GM12892 (cell line): ENCODE results near the gene SDK2. TPM values are rescaled to one million over a fixed set of nuclear protein-coding genes. Genes with fewer than 3 reads are reported as not detected.

Experiments used
- DNase-seq: peaks from one replicate; pipeline ENCODE4 v3.0.0; 2011; ENCODE audit not compliant: insufficient read length
- FAIRE-seq: peaks from 2 replicates; lab custom pipeline; 2011; peaks lifted over from hg19 to GRCh38; lab: Jason Lieb, UNC
- POLR2A ChIP-seq: IDR thresholded peaks from 2 replicates; pipeline ENCODE4 v1.6.1; 2011; ENCODE audit warnings: low read depth, low read length, control low read depth
- POLR2AphosphoS5 ChIP-seq: IDR thresholded peaks from 2 replicates; pipeline ENCODE4 v1.6.1; 2011; ENCODE audit warnings: low read depth, low read length, control low read depth
- TAF1 ChIP-seq: IDR thresholded peaks from 2 replicates; pipeline ENCODE4 v1.6.1; 2011; ENCODE audit warnings: low read depth, mild to moderate bottlenecking, control low read depth, low read length, borderline replicate concordance
- polyA plus RNA-seq: library from polyadenylated mRNA; unstranded; fragments of >200 nt; gene quantifications from one replicate; pipeline ENCODE4 v1.2.1, GENCODE V29; 2012; ENCODE audit warnings: missing spikeins, inconsistent platforms; ENCODE audit not compliant: missing spikeins

SDK2 gene, protein sequence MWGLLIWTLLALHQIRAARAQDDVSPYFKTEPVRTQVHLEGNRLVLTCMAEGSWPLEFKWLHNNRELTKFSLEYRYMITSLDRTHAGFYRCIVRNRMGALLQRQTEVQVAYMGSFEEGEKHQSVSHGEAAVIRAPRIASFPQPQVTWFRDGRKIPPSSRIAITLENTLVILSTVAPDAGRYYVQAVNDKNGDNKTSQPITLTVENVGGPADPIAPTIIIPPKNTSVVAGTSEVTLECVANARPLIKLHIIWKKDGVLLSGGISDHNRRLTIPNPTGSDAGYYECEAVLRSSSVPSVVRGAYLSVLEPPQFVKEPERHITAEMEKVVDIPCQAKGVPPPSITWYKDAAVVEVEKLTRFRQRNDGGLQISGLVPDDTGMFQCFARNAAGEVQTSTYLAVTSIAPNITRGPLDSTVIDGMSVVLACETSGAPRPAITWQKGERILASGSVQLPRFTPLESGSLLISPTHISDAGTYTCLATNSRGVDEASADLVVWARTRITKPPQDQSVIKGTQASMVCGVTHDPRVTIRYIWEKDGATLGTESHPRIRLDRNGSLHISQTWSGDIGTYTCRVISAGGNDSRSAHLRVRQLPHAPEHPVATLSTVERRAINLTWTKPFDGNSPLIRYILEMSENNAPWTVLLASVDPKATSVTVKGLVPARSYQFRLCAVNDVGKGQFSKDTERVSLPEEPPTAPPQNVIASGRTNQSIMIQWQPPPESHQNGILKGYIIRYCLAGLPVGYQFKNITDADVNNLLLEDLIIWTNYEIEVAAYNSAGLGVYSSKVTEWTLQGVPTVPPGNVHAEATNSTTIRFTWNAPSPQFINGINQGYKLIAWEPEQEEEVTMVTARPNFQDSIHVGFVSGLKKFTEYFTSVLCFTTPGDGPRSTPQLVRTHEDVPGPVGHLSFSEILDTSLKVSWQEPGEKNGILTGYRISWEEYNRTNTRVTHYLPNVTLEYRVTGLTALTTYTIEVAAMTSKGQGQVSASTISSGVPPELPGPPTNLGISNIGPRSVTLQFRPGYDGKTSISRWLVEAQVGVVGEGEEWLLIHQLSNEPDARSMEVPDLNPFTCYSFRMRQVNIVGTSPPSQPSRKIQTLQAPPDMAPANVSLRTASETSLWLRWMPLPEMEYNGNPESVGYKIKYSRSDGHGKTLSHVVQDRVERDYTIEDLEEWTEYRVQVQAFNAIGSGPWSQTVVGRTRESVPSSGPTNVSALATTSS (N-terminal part only)
- polyA plus RNA-seq = not detected

DNA sequence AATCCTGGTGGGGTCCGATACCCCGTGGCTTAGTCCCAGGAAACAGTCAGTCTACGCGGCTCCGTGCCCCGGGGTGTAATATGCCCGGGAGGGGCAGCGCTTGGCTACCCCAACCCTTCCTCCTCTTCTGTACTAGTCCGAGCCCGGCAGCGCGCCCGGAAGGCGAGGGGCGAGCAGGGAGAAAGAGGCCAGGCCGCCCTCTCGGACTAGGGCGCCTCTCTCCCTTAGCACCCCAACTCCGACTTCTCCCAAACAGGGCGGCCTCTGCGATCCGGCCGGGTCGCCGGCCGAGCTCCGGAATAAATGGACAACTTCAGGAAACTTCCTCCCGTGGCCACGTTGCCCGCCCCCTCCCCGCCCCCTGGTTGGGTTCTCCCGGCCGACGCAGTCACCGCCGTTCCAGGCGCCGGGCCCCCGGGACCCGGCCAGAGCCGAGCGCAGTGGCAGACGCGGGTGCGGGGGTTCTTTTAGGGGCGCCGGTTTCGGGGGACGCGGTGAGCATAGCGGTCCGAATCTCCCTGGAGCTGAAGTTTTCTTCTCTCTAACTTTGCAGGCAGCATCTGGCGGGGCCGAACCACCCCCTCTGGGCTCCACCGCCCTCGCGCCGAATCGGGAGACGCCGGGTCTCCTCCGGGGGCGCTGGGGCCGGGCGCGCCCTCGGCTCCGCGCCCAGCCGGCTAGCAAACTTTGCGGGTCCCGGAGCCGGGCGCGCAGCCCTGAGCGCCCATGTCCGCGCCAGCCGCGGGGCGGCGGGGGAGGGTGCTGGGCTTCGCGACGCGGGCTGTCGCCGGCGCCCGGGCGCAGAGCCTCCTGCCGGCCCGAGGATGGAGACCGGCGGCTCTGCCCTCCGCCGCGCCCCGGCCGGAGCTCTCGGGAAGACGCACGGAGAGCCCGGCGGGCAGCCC, at the start of gene SDK2:
Gene SDK2, minus strand, starts transcription at position 301 of the 905 bp plus-strand sequence. CDS start 357 bp downstream, outside the sequence.
- DNase-seq = no peak
- TF ChIP-seq POLR2AphosphoS5 = no peak
- TF ChIP-seq POLR2A = no peak
- TF ChIP-seq TAF1 = no peak
- no peak for FAIRE-seq

DNA sequence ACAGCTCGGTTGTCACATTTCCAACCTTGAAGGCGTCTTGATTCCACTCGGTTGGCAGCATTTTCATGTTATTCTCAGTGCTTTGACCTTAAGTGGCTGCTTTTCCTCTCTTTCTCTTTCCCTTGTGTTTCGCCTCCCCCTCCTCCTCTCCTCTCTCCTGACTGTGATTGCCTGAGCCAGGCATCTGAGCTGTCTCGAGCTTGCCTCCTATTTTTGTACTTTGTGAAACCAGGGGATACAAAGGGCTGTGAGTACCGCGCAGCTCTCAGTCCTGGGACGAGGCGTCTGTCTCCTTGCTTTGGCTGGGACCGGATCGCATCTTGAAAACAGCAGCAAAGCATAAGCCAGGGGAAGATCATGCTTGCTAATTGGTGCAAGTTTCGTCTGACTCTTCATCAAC, 48.8 kb upstream of the SDK2 start:
- DNase-seq (no peak), FAIRE-seq (no peak)
- TF ChIP-seq TAF1 (no peak), POLR2A (no peak), POLR2AphosphoS5 (no peak)

DNA sequence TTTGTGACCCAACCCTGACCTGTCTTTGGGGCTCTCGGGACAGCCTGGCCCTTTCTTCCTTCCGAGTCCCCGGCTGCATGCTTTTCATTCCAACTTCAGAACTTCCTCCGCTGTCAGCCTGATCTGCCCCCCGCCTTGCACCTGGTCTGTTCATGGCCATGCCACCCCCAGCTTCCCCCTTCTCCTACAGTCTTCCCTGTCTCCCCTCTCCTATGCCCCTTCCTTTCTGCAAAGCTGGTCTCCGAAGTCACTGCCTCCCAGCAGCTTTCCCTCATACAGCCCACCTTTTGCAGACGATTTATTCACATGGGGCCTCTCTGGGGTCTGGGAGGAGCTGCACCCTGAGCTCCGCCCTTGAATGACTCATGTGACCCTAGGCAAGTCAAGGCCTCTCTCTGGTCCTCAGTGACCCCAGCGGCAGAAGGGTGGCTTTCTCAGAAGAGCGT, 47.1 kb upstream of the SDK2 start:
- FAIRE-seq = no peak
- TF ChIP-seq POLR2A = no peak
- DNase-seq = no peak

DNA sequence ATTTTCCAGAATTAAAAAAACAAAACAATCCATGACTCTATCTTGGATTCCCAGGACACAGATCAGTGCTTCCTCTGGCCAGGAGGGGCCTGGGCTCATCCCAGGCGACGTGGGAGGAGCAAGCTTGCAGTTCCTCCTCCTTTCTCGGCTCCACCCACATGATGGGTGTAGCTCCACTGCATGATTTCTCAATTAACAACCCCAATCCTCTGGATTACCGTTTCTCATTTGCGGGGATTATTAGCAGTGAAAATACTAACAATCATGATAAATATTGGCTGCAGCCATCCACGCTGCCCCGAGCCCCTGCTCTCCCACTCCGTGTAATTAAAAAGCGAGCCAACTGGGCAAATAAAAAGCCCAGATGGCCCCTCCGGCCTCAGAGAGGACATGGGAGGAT, 46.4 kb upstream of the SDK2 start:
- DNase-seq = no peak
- TF ChIP-seq TAF1 (no peak), POLR2AphosphoS5 (no peak), POLR2A (no peak)
- no peak for FAIRE-seq

DNA sequence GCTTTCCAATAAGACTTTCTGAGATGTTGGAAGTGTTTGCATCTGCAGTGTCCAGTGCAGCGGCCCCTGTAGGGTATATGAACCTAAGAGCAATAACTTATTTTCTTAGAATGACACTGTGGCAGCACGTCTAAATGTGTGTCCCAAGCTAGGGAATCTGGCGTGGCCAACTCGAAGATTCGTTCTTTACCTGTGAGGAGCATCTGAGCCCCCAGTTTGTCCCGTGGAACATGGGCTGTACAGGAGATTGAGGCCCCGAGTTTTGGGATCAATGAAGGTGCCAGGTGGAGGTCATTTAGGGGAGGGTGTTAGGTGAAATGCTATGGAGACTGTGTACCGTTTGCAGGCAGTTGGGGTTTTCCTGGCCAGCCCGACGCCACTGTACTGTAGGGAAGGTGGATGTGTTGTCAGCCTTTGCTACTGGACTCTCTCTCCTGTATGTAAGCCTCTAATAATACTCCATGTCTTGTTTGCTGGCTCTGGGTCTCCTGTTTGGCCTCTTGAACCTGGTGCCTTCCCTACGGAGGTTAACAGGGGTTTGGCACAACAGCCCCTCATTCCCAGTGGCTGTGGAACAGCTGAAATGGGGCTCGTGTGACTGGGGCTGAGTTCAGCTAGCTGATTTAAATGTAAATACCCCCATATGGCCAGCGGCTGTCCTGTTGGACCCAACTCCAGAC, 45.5 kb upstream of the SDK2 start:
- TF ChIP-seq POLR2A (no peak), TAF1 (no peak), POLR2AphosphoS5 (no peak)
- DNase-seq = no peak
- FAIRE-seq = no peak

DNA sequence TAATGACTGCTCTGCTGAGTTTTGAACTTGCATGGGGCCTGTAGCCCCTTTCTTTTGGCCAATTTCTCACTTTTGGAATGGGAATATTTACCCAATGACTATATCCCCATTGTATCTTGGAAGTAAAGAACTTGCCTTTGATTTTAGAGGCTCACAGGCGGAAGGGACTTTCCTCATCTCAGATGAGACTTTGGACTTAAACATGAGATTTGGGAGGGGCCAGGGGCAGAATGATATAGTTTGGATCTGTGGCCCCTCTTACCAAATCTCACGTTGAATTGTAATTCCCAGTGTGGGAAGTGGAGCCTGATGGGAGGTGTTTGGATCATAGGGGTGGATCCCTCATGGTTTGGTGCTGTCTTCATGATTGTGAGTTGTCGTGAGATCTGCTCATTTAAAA, 42.7 kb upstream of the SDK2 start:
- TF ChIP-seq TAF1 (no peak), POLR2AphosphoS5 (no peak), POLR2A (no peak)
- FAIRE-seq (no peak), DNase-seq (no peak)

DNA sequence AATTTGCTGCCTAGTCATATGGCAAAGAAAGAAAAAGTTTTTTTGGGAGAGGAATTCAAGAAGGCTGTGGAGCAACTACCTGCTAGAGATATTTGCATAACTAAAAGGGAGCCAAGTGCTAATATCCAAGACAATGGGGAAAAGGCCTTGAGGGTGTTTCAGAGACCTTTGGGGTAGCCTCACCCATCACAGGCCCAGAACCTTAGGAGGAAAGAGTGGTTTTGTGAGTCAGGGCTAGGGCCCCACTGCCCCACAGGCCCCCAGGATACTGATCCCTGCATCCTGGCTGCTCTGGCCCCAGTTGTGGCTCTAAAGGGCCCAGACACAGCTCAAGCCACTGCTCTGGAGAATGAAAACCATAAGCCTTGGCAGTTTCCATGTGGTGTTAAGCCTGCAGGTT, 41.9 kb upstream of the SDK2 start:
- FAIRE-seq (no peak), DNase-seq (no peak)
- TF ChIP-seq TAF1 = no peak
- no peak for TF ChIP-seq POLR2AphosphoS5
- no peak for TF ChIP-seq POLR2A

DNA sequence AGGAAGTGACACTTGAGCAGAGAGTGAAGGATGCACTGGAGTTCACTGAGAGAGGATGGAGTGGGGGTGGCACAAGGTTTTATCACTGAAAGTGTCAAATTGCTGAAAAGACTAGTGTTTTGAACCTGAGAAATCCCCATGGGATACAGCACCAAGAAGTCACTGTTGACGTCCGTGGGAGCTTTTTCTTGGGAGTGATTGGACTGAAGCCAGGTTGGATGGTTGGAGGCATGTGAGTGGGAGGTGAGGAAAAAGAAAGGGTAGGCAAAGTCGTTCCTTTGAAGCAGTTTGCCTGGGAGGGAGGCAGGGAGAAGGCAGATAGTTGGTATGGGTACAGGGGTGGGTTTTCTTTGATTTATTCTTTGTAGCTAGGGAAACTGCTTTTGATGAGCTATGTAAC, 39.9 kb upstream of the SDK2 start:
- DNase-seq (no peak), FAIRE-seq (no peak)
- TF ChIP-seq POLR2AphosphoS5 = no peak
- no peak for TF ChIP-seq POLR2A
- TF ChIP-seq TAF1 = no peak

DNA sequence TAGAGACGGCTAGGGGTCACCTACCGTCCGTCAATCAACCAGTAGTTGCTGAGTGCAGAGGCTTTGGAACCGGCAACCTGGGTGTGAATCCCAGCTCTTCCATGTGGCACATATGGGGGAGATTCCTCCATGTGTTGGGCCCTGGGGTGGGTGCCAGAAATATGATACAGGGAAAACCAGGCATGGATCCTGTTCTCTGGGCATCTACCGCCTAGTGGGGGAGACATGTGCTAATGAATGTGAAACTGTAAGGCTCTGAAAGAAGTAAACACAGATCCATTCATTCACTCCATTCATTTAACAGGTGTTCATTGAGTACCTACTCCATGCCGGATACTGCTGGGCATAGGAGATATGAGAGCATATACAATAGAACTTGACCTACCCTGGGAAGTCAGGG, 39.5 kb upstream of the SDK2 start:
- no peak for TF ChIP-seq POLR2A
- TF ChIP-seq TAF1 = no peak
- no peak for TF ChIP-seq POLR2AphosphoS5
- DNase-seq = no peak
- FAIRE-seq = no peak

DNA sequence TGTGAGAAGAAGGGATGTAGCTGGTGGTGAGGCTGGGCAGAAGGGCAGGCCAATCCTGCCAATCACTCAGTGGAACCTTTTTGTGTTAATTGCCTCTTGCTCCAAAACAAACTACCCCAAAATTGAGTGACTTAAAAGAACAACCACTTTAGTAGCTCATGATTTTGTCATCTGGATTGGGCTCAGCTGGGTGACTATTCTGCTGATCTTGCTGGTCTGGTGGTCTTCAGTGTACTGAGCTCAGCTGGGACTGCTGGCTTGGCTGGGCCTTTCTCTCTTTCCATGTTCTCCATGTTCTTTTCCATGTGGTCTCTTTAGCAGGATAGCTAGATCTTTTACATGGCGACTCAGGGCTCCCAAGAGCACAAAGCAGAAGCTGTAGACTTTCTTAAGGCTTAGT, 37.7 kb upstream of the SDK2 start:
- FAIRE-seq (no peak), DNase-seq (no peak)
- TF ChIP-seq POLR2AphosphoS5 (no peak), TAF1 (no peak), POLR2A (no peak)
